A673 (cell line): ENCODE results near the gene PERM1.

Experiments
- EZH2 ChIP-seq: fragments of 200-600 bp; sonication (generic); IDR thresholded peaks from 2 replicates; pipeline ENCODE4 v1.6.1; 2017; ENCODE audit warnings: borderline replicate concordance, low read depth, mild to moderate bottlenecking, mixed read lengths, antibody characterized with exemption, low read length; ENCODE audit not compliant: poor library complexity, severe bottlenecking
- TF ChIP-seq, protein P1 (sequence below): fragments of 300-800, 200-600 bp; sonication (generic); conservative IDR thresholded peaks from 2 replicates; pipeline ENCODE4 v1.5.1; 2017; ENCODE audit warnings: low read depth, mild to moderate bottlenecking, antibody characterized with exemption, low read length, moderate library complexity, mixed read lengths

GRCh38 chr1:967466-968343 is 14.2 kb downstream of the PERM1 start:
- TF ChIP-seq, protein P1, sequence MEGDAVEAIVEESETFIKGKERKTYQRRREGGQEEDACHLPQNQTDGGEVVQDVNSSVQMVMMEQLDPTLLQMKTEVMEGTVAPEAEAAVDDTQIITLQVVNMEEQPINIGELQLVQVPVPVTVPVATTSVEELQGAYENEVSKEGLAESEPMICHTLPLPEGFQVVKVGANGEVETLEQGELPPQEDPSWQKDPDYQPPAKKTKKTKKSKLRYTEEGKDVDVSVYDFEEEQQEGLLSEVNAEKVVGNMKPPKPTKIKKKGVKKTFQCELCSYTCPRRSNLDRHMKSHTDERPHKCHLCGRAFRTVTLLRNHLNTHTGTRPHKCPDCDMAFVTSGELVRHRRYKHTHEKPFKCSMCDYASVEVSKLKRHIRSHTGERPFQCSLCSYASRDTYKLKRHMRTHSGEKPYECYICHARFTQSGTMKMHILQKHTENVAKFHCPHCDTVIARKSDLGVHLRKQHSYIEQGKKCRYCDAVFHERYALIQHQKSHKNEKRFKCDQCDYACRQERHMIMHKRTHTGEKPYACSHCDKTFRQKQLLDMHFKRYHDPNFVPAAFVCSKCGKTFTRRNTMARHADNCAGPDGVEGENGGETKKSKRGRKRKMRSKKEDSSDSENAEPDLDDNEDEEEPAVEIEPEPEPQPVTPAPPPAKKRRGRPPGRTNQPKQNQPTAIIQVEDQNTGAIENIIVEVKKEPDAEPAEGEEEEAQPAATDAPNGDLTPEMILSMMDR, result no peak
- no peak for TF ChIP-seq EZH2
